ENCODE data around the gene DST. TPM values are rescaled to one million over a fixed set of nuclear protein-coding genes. Genes with fewer than 3 reads are reported as not detected.

DST gene
- total and polyA plus RNA-seq, 2 donors (not counting 1 experiment from before 2014, with no cell fraction given): 1.5 to 1.9 TPM

GRCh38 chr6:56655249-56655648 lies 12.6 kb upstream of the DST start:
- Histone ChIP-seq H4K20me1 (ENCODE audit: control insufficient read depth, insufficient read depth, low read length, poor library complexity, severe bottlenecking) (no peaks in the 10 kb centered on the region), H3K4me1 (ENCODE audit: control insufficient read depth in 2 of 2, insufficient read depth in 2 of 2, low read length in 2 of 2) (no peaks in the 10 kb centered on the region), H3K4me3 (ENCODE audit: control extremely low read depth in 1 of 5, extremely low read depth in 1 of 5, insufficient read depth in 1 of 5, low read depth in 2 of 5, low read length in 4 of 5) (no peak overlapping the region), H3K79me2 (ENCODE audit: control insufficient read depth, insufficient read depth, low read length) (no peaks in the 10 kb centered on the region), H3K4me2 (replicated peaks; ENCODE audit: low read depth, low read length, poor library complexity, severe bottlenecking) (no peak overlapping the region), H2AFZ (ENCODE audit: insufficient read depth, low read depth, low read length, poor library complexity, severe bottlenecking) (no peak overlapping the region), H3K27me3 (replicated peaks in 1 of 4; ENCODE audit: control extremely low read depth in 1 of 4, control insufficient read depth in 3 of 4, insufficient read depth in 4 of 4, low read length in 3 of 4) (no peaks in the 10 kb centered on the region), H3K9ac (ENCODE audit: low read length) (no peak overlapping the region), H3K9me3 (ENCODE audit: control extremely low read depth in 1 of 3, control insufficient read depth in 2 of 3, insufficient read depth in 1 of 3, low read length in 2 of 3) (no peaks in the 10 kb centered on the region), H3K36me3 (replicated peaks in 1 of 2; ENCODE audit: control extremely low read depth in 1 of 2, control insufficient read depth in 1 of 2, extremely low read depth in 1 of 2, insufficient read depth in 2 of 2, low read length in 1 of 2) (no peaks in the 10 kb centered on the region), H3K27ac (ENCODE audit: low read length in 2 of 2) (no peak overlapping the region)
- no peak for DNase-seq
- POLR2A ChIA-PET: no interaction called here
- H3K27ac Mint-ChIP-seq: no peak overlapping the region
- no peak overlapping the region for H3K4me3 Mint-ChIP-seq
- H3K4me1 Mint-ChIP-seq: no peaks in the 10 kb centered on the region
- intact Hi-C loops (cut with micrococcal nuclease): no loop called here
- no peak for TF ChIP-seq EZH2 (IDR thresholded peaks at IDR 0.05; ENCODE audit: borderline replicate concordance, insufficient read depth, low read depth, low read length, poor library complexity, severe bottlenecking)
- TF ChIP-seq CTCF (IDR thresholded peaks at IDR 0.05): no peak
- no peaks in the 10 kb centered on the region for H3K9me3 Mint-ChIP-seq (ENCODE audit: insufficient read depth)
- no CpG with 5 or more reads among the region's 1 CpG for WGBS (ENCODE audit: insufficient coverage)
- no peaks in the 10 kb centered on the region for H3K27me3 Mint-ChIP-seq
- CTCF ChIA-PET: no interaction called here
- ATAC-seq (ENCODE audit: low read depth): no peak

- no peaks in the 10 kb centered on the region for H3K4me1 Mint-ChIP-seq
- Histone ChIP-seq H3K36me3 (replicated peaks in 1 of 2; ENCODE audit: control extremely low read depth in 1 of 2, control insufficient read depth in 1 of 2, extremely low read depth in 1 of 2, insufficient read depth in 2 of 2, low read length in 1 of 2) (no peaks in the 10 kb centered on the region), H3K27ac (ENCODE audit: low read length in 2 of 2) (no peak overlapping the region), H4K20me1 (ENCODE audit: control insufficient read depth, insufficient read depth, low read length, poor library complexity, severe bottlenecking) (no peaks in the 10 kb centered on the region), H3K4me2 (replicated peaks; ENCODE audit: low read depth, low read length, poor library complexity, severe bottlenecking) (no peak overlapping the region), H3K9ac (ENCODE audit: low read length) (no peak overlapping the region), H2AFZ (ENCODE audit: insufficient read depth, low read depth, low read length, poor library complexity, severe bottlenecking) (no peak overlapping the region), H3K79me2 (ENCODE audit: control insufficient read depth, insufficient read depth, low read length) (no peaks in the 10 kb centered on the region), H3K27me3 (replicated peaks in 1 of 4; ENCODE audit: control extremely low read depth in 1 of 4, control insufficient read depth in 3 of 4, insufficient read depth in 4 of 4, low read length in 3 of 4) (no peaks in the 10 kb centered on the region), H3K4me3 (ENCODE audit: control extremely low read depth in 1 of 5, extremely low read depth in 1 of 5, insufficient read depth in 1 of 5, low read depth in 2 of 5, low read length in 4 of 5) (no peak overlapping the region), H3K9me3 (ENCODE audit: control extremely low read depth in 1 of 3, control insufficient read depth in 2 of 3, insufficient read depth in 1 of 3, low read length in 2 of 3) (no peaks in the 10 kb centered on the region), H3K4me1 (ENCODE audit: control insufficient read depth in 2 of 2, insufficient read depth in 2 of 2, low read length in 2 of 2) (no peaks in the 10 kb centered on the region)
- intact Hi-C loops (cut with micrococcal nuclease): no loop called here
- ChIA-PET CTCF (no interaction called here), POLR2A (no interaction called here)
- peaks cover 5% of the 10 kb centered on the region for H3K27me3 Mint-ChIP-seq
- TF ChIP-seq CTCF (IDR thresholded peaks at IDR 0.05) (no peak), EZH2 (IDR thresholded peaks at IDR 0.05; ENCODE audit: borderline replicate concordance, insufficient read depth, low read depth, low read length, poor library complexity, severe bottlenecking) (no peak)
- no CpG with 5 or more reads among the region's 2 CpGs for WGBS (ENCODE audit: insufficient coverage)
- no peak overlapping the region for H3K4me3 Mint-ChIP-seq
- H3K27ac Mint-ChIP-seq: no peak overlapping the region
- ATAC-seq (ENCODE audit: low read depth): no peak
- no peaks in the 10 kb centered on the region for H3K9me3 Mint-ChIP-seq (ENCODE audit: insufficient read depth)
- DNase-seq: no peak
Observed at GRCh38 chr6:56652994-56653393, 10.3 kb upstream of the DST start.

All from B cell (primary cell).